Right hindlimb (tissue), 1 donor: ENCODE data around the gene LRPPRC.

Experiments used
- DNase-seq: peaks from one replicate; pipeline ENCODE4 v3.0.0-alpha.2; 2018

The LRPPRC gene

GRCh38 chr2:43906448-43907109, 89.2 kb downstream of the LRPPRC start:
- no peak for DNase-seq

GRCh38 chr2:43905871-43906270, 89.9 kb downstream of the LRPPRC start:
- DNase-seq = no peak

- no peak for DNase-seq
Observed at GRCh38 chr2:43905371-43905803, 90.4 kb downstream of the LRPPRC start.

- no peak for DNase-seq
Observed at GRCh38 chr2:43899589-43899988, 96.2 kb downstream of the LRPPRC start.

GRCh38 chr2:43898838-43899346, 96.9 kb downstream of the LRPPRC start:
- no peak for DNase-seq

- DNase-seq = no peak
Observed at GRCh38 chr2:43898134-43898837, 97.5 kb downstream of the LRPPRC start.

GRCh38 chr2:43897492-43897891, 98.3 kb downstream of the LRPPRC start:
- no peak for DNase-seq

- DNase-seq = no peak
Observed at GRCh38 chr2:43896906-43897305, 98.9 kb downstream of the LRPPRC start.

- DNase-seq = no peak
Observed at GRCh38 chr2:43894743-43895142, 101.0 kb downstream of the LRPPRC start.

- DNase-seq = no peak
Observed at GRCh38 chr2:43890855-43891254, 104.9 kb downstream of the LRPPRC start.

GRCh38 chr2:43889416-43889815, 106.4 kb downstream of the LRPPRC start:
- DNase-seq = no peak

- no peak for DNase-seq
Observed at GRCh38 chr2:43887176-43887575, 108.6 kb downstream of the LRPPRC start.

GRCh38 chr2:43885132-43885632, 110.6 kb downstream of the LRPPRC start:
- no peak for DNase-seq

GRCh38 chr2:43884689-43885088, 111.1 kb downstream of the LRPPRC start:
- no peak for DNase-seq

- no peak for DNase-seq
Observed at GRCh38 chr2:43882312-43882711, 113.5 kb downstream of the LRPPRC start.

- no peak for DNase-seq
Observed at GRCh38 chr2:43880952-43881351, 114.8 kb downstream of the LRPPRC start.

- DNase-seq = no peak
Observed at GRCh38 chr2:43880471-43880870, 115.3 kb downstream of the LRPPRC start.

- no peak for DNase-seq
Observed at GRCh38 chr2:43879261-43879660, 116.5 kb downstream of the LRPPRC start.

- DNase-seq = peak; percentile 55
Observed at GRCh38 chr2:43877782-43878464, 117.9 kb downstream of the LRPPRC start.

GRCh38 chr2:43874776-43875451, 120.9 kb downstream of the LRPPRC start:
- no peak for DNase-seq

GRCh38 chr2:43872151-43872550, 123.6 kb downstream of the LRPPRC start:
- no peak for DNase-seq

GRCh38 chr2:43855292-43855691, 140.5 kb downstream of the LRPPRC start:
- DNase-seq = no peak

- no peak for DNase-seq
Observed at GRCh38 chr2:43854671-43855070, 141.1 kb downstream of the LRPPRC start.
